ENCODE measurements around the gene URM1.

DNA sequence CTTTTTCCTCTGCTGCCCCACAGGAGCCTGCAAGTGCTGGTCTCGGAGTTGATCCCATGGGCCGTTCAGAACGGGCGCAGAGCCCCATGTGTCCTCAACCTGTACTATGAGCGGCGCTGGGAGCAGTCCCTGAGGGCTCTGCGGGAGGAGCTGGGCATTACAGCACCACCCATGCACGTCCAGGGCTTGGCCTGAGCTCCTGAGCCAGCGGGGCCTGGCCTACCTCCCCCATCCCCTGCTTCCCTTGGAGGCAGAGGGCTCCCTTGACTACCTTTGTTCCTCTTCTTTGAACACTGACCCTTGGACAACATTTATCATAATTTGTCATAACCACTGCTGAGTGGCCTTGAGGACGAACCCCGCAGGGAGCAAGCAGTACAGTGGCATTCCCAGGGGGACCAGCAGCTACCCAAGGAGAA is 37.7 kb upstream of the URM1 start:
- TF ChIP-seq CTCF (IDR thresholded peaks at IDR 0.05; ENCODE audit: low read depth, low read length) (no peak), POLR2A (IDR thresholded peaks at IDR 0.05; ENCODE audit: extremely low read depth, insufficient read length) (no peak), MYC (IDR thresholded peaks at IDR 0.05; ENCODE audit: low read depth, low read length) (no peak)
